Ascending aorta (tissue), 2 donors: ENCODE results near the gene XRCC5. TPM values are rescaled to one million over a fixed set of nuclear protein-coding genes. Genes with fewer than 3 reads are reported as not detected.

Experiments
- DNase-seq, 2 donors: peaks; one replicate each; pipeline ENCODE4 v3.0.0-alpha.2; 2019; ENCODE audit warnings: low spot score in 2 of 2
- H3K27ac ChIP-seq, 2 donors: fragments of 200-600 bp; sonication (generic); one replicate each; pipeline ENCODE4 v1.5.1; 2016 to 2017; ENCODE audit warnings: mild to moderate bottlenecking in 1 of 2
- H3K27me3 ChIP-seq: fragments of 200-600 bp; sonication (generic); one replicate; pipeline ENCODE4 v1.5.1; 2017
- H3K36me3 ChIP-seq, 2 donors: fragments of 200-600 bp; sonication (generic); one replicate each; pipeline ENCODE4 v1.5.1; 2016
- H3K4me1 ChIP-seq, 2 donors: fragments of 200-600 bp; sonication (generic); one replicate each; pipeline ENCODE4 v1.5.1; 2016 to 2017; ENCODE audit warnings: mild to moderate bottlenecking in 1 of 2
- H3K4me3 ChIP-seq, 2 donors: fragments of 200-600 bp; sonication (generic); one replicate each; pipeline ENCODE4 v1.5.1; 2016 to 2017; ENCODE audit warnings: mild to moderate bottlenecking in 1 of 2
- H3K9me3 ChIP-seq, 2 donors: fragments of 200-600 bp; sonication (generic); one replicate each; pipeline ENCODE4 v1.5.1; 2016
- intact Hi-C: fragments of 100-400 bp; cut with DNase I; formaldehyde crosslinking; loops from one replicate; pipeline ENCODE4 v1.15.1; 2023
- total RNA-seq: library from RNA; depleted of rRNA; stranded (reverse); fragments of >200 nt; gene quantifications from one replicate; pipeline ENCODE4 v1.1.0, GENCODE V29; 2016
- TF ChIP-seq, protein P1 (sequence below), 3 experiments: fragments of 200-600 bp in 2 of 3; fragments of 450-650 bp in 1 of 3; sonication (generic) in 2 of 3; IDR thresholded peaks; one replicate each; pipeline ENCODE4 v1.5.1; 2016 to 2019; ENCODE audit warnings: antibody characterized with exemption in 3 of 3, mild to moderate bottlenecking in 1 of 3, moderate library complexity in 1 of 3

XRCC5 gene
- total RNA-seq, 1 donor from 2014 or later: 45.4 TPM

DNA sequence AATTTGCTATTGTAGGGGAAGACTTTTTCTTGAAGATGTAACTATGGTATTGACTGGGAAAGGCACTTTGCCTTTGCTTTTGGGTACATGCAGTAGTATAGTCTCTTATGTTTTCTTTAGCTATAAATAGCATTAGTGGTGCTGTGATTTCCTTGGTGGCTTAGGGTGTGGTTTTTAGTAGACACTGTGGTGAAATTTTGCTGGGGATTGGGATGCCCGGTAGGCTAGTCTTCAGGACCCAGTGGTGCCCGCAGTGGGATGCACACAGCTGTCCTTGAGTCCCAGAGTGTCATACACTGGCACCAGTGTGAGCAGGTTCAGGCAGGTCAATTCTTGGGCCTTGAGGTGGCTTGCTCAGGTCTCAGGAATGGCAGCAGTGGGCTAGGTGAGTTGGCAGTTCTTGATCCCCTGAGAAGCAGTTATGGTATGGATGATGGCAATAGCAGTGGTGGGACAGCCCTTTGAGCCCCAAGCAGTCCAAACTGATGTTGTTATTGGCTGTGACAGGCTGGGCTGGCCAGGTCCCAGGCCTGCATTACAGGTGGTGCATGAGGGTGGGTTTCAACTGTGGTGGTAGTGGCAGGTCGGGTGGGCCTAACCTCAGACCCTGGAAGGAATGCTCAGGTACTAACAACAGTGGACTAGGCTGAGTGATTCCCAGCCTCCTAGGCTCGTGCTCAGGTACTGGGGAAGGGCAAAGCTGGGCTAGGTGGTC is 124.3 kb downstream of the XRCC5 start:
- Histone ChIP-seq H3K27ac (no peak overlapping the region), H3K4me1 (no peaks in the 10 kb centered on the region), H3K9me3 (peaks cover 8 to 18% of the 10 kb centered on the region in 2 donors), H3K4me3 (no peak overlapping the region), H3K27me3 (no peaks in the 10 kb centered on the region), H3K36me3 (no peaks in the 10 kb centered on the region)
- no peak for DNase-seq
- TF ChIP-seq, protein P1, sequence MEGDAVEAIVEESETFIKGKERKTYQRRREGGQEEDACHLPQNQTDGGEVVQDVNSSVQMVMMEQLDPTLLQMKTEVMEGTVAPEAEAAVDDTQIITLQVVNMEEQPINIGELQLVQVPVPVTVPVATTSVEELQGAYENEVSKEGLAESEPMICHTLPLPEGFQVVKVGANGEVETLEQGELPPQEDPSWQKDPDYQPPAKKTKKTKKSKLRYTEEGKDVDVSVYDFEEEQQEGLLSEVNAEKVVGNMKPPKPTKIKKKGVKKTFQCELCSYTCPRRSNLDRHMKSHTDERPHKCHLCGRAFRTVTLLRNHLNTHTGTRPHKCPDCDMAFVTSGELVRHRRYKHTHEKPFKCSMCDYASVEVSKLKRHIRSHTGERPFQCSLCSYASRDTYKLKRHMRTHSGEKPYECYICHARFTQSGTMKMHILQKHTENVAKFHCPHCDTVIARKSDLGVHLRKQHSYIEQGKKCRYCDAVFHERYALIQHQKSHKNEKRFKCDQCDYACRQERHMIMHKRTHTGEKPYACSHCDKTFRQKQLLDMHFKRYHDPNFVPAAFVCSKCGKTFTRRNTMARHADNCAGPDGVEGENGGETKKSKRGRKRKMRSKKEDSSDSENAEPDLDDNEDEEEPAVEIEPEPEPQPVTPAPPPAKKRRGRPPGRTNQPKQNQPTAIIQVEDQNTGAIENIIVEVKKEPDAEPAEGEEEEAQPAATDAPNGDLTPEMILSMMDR (IDR thresholded peaks at IDR 0.05): no peak
- intact Hi-C loops: no loop called here

DNA sequence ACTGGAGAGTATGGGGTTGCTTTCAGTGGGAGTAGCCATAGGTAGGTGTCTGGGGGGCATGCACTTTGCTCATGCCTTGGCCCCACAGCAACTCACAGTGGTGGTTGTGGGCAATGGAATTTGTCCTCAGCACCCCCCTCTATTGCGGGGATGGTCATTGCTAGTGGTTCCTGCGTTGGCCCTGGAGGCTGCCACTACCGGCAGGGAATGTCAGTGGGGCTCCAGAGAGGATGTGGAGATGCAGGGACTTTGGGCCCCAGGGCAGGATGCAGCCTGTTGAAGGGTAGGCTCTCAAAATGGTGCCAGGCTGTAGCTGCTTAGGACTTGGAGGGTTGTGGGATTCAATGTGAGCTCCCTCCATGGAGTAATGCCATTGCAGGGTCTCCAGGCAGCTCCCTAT is 125.0 kb downstream of the XRCC5 start:
- H3K4me3 ChIP-seq: no peak overlapping the region
- peaks cover 8 to 18% of the 10 kb centered on the region in 2 donors for H3K9me3 ChIP-seq
- H3K27ac ChIP-seq: no peak overlapping the region
- intact Hi-C loops: no loop called here
- H3K4me1 ChIP-seq: no peaks in the 10 kb centered on the region
- H3K27me3 ChIP-seq: no peaks in the 10 kb centered on the region
- H3K36me3 ChIP-seq: no peaks in the 10 kb centered on the region
- no peak for DNase-seq
- TF ChIP-seq, protein P1 (IDR thresholded peaks at IDR 0.05): no peak

DNA sequence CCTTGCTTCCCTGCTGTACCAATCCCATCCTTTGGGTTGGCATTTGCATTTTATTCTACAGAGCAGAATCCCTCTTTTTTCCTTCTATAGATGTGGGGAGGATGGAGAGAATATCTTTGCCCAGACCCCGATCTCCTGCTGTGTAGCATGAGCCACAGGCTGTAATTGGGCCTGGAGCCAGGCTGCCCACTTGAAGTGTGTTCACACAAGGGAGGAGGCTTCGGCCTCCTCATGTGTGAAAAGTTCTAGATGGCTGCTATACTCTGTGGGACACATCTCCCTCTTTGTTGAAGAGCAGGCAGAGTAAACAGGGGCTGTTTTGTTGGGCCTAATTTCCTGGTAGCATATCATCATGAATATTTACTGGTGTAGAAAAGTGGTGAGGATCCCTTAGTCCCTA is 126.3 kb downstream of the XRCC5 start:
- Histone ChIP-seq H3K4me3 (no peak overlapping the region), H3K4me1 (no peaks in the 10 kb centered on the region), H3K27me3 (no peaks in the 10 kb centered on the region), H3K27ac (no peak overlapping the region), H3K36me3 (no peaks in the 10 kb centered on the region), H3K9me3 (peaks cover 8 to 18% of the 10 kb centered on the region in 2 donors)
- intact Hi-C loops: no loop called here
- TF ChIP-seq, protein P1 (IDR thresholded peaks at IDR 0.05): no peak
- DNase-seq: no peak

DNA sequence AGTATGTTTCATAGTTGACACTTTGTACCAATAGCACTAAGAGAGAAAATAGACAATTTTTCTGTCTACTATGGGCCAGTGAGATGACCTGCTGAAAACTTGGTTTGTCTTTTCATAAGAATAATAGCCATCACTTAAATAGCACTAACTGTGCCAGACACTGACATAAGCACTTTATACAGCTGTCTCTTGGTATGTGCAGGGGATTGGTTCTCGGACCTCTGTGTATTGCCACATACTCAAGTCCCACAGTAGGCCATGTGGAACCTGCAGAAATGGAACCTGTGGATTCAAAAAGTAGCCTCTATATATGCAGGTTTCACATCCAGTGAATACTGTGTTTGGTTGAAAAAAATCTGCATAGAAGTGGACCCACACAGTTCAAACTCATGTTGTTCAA is 126.7 kb downstream of the XRCC5 start:
- Histone ChIP-seq H3K4me3 (no peak overlapping the region), H3K27me3 (no peaks in the 10 kb centered on the region), H3K4me1 (no peaks in the 10 kb centered on the region), H3K9me3 (peaks cover 8 to 15% of the 10 kb centered on the region in 2 donors), H3K36me3 (no peaks in the 10 kb centered on the region), H3K27ac (no peak overlapping the region)
- TF ChIP-seq, protein P1 (IDR thresholded peaks at IDR 0.05): no peak
- no peak for DNase-seq
- intact Hi-C loops: no loop called here

DNA sequence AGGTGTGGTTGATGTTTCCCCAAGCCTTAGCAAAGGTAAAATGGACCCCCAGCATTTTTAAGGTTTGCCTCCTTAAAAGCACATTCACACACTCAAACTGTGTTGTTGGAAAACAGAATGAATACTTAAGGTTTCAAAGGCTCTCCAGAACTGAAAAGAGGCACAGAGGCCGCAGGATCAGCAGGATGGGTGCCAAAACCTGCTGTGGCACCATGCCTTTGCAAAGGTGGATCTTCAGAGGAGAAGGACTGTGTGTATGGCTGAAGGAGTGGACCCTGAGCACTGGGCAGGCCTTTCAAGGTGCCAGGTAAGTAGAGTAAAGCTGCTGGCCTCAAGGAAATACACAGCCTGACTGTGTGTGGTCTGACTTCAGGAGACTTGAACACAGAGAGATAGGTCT is 127.3 kb downstream of the XRCC5 start:
- Histone ChIP-seq H3K4me1 (no peaks in the 10 kb centered on the region), H3K4me3 (no peak overlapping the region), H3K27me3 (no peaks in the 10 kb centered on the region), H3K27ac (no peak overlapping the region), H3K9me3 (peaks cover 8 to 13% of the 10 kb centered on the region in 2 donors), H3K36me3 (no peaks in the 10 kb centered on the region)
- DNase-seq: no peak
- intact Hi-C loops: no loop called here
- TF ChIP-seq, protein P1 (IDR thresholded peaks at IDR 0.05): no peak
